ENCODE results near the gene C1GALT1.

- TF ChIP-seq CTCF (conservative IDR thresholded peaks at IDR 0.05; ENCODE audit: low read depth, low read length) (no peak), EZH2 (IDR thresholded peaks at IDR 0.05; ENCODE audit: borderline replicate concordance, low read depth, low read length, poor library complexity, severe bottlenecking) (no peak)
Measured at GRCh38 chr7:7178081-7178480, 4.3 kb upstream of the C1GALT1 start.
